Gastroesophageal sphincter (tissue), 4 donors: ENCODE results near the gene GRM4. TPM values are rescaled to one million over a fixed set of nuclear protein-coding genes. Genes with fewer than 3 reads are reported as not detected.

Source experiments
- ATAC-seq: fragments of 150-250 bp; one replicate; pipeline ENCODE4 v1.9.1; 2016; ENCODE audit warnings: mild to moderate bottlenecking, moderate library complexity
- H3K27ac ChIP-seq, 4 donors: fragments of 200-600 bp; sonication (generic) in 3 of 4; 1 replicate in 3 of 4; 2 replicates in 1 of 4; pipeline ENCODE4 v1.5.1; 2016 to 2019
- H3K27me3 ChIP-seq: fragments of 200-600 bp; sonication (generic); one replicate; pipeline ENCODE4 v1.5.1; 2019
- H3K36me3 ChIP-seq, 2 donors: fragments of 200-600 bp; sonication (generic); one replicate each; pipeline ENCODE4 v1.5.1; 2019; ENCODE audit warnings: control low read depth in 1 of 2
- H3K4me1 ChIP-seq, 3 donors: fragments of 200-600 bp; sonication (generic); 1 replicate in 2 of 3; 2 replicates in 1 of 3; pipeline ENCODE4 v1.5.1; 2016 to 2019; ENCODE audit warnings: control low read depth in 2 of 3
- H3K4me3 ChIP-seq, 2 donors: fragments of 200-600 bp; sonication (generic); one replicate each; pipeline ENCODE4 v1.5.1; 2019; ENCODE audit warnings: mild to moderate bottlenecking in 1 of 2, moderate library complexity in 1 of 2
- H3K9me3 ChIP-seq, 3 donors: fragments of 200-600 bp; sonication (generic); one replicate each; pipeline ENCODE4 v1.5.1; 2017 to 2019; ENCODE audit warnings: control low read depth in 2 of 3
- EP300 ChIP-seq: sonication (generic); formaldehyde crosslinking; IDR thresholded peaks from one replicate; pipeline ENCODE4 v1.6.1; 2017; ENCODE audit warnings: antibody characterized with exemption, mild to moderate bottlenecking
- POLR2A ChIP-seq, 2 donors: fragments of 450-650 bp; IDR thresholded peaks; one replicate each; pipeline ENCODE4 v1.6.1; 2017; ENCODE audit warnings: antibody characterized with exemption in 2 of 2, mild to moderate bottlenecking in 2 of 2, moderate library complexity in 1 of 2
- POLR2AphosphoS5 ChIP-seq: sonication (generic); formaldehyde crosslinking; IDR thresholded peaks from one replicate; pipeline ENCODE4 v1.6.1; 2017; ENCODE audit warnings: antibody characterized with exemption
- WGBS, 2 donors: methylation state at CpG; one replicate each; pipeline ENCODE4 v1.1.5; 2018; ENCODE audit warnings: low coverage in 1 of 2; 5-methylcytosine and 5-hydroxymethylcytosine counted together
- total RNA-seq, 4 donors: library from RNA; depleted of rRNA; stranded (reverse); fragments of >200 nt; gene quantifications; one replicate each; pipeline ENCODE4 v1.1.0, GENCODE V29; 2016
- TF ChIP-seq, protein P1 (sequence below), 4 experiments: fragments of 200-600 bp in 2 of 4; fragments of 450-650 bp in 2 of 4; sonication (generic) in 1 of 4; IDR thresholded peaks; one replicate each; pipeline ENCODE4 v1.5.1; 2017 to 2019; ENCODE audit warnings: antibody characterized with exemption in 4 of 4, mild to moderate bottlenecking in 2 of 4, moderate library complexity in 2 of 4

Gene GRM4
- total RNA-seq, 4 donors from 2014 or later, result not detected

GRCh38 chr6:34015586-34015985 lies 130.3 kb downstream of the GRM4 start:
- Histone ChIP-seq H3K4me1 (no peaks in the 10 kb centered on the region), H3K9me3 (no peaks in the 10 kb centered on the region), H3K4me3 (no peak overlapping the region), H3K27ac (no peak overlapping the region), H3K36me3 (no peaks in the 10 kb centered on the region), H3K27me3 (peaks cover 25% of the 10 kb centered on the region)
- 52 to 80% methylated on average over 1 to 4 of the region's 6 CpGs for WGBS, 2 donors
- no peak for TF ChIP-seq POLR2A (IDR thresholded peaks at IDR 0.05)
- no peak for TF ChIP-seq EP300
- TF ChIP-seq POLR2AphosphoS5, result no peak
- TF ChIP-seq, protein P1, sequence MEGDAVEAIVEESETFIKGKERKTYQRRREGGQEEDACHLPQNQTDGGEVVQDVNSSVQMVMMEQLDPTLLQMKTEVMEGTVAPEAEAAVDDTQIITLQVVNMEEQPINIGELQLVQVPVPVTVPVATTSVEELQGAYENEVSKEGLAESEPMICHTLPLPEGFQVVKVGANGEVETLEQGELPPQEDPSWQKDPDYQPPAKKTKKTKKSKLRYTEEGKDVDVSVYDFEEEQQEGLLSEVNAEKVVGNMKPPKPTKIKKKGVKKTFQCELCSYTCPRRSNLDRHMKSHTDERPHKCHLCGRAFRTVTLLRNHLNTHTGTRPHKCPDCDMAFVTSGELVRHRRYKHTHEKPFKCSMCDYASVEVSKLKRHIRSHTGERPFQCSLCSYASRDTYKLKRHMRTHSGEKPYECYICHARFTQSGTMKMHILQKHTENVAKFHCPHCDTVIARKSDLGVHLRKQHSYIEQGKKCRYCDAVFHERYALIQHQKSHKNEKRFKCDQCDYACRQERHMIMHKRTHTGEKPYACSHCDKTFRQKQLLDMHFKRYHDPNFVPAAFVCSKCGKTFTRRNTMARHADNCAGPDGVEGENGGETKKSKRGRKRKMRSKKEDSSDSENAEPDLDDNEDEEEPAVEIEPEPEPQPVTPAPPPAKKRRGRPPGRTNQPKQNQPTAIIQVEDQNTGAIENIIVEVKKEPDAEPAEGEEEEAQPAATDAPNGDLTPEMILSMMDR (IDR thresholded peaks at IDR 0.05), result no peak
- no peak for ATAC-seq

DNA sequence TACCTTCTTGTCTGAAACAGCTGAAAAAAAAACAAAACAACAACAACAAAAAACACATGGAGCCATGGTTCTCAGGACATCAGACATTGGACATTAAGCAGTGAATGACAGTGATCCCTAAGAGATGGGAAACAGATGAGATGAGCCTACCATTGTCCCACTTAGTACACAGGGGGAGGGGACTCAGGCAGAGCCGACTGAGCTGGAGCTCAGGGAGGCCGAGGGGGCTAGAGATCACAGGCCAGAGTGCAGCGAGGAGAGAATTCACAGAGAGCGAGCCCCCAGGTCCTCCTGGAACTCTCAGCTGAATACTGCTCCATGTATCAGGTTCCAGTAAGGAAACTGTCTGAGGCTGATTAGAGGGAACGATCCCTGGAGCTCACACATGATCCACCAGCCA lies 134.6 kb downstream of the GRM4 start:
- H3K27ac ChIP-seq, result no peak overlapping the region
- no peak overlapping the region for H3K4me3 ChIP-seq
- no peak for TF ChIP-seq POLR2AphosphoS5
- TF ChIP-seq, protein P1 (IDR thresholded peaks at IDR 0.05), result no peak
- TF ChIP-seq EP300, result no peak
- no peak for TF ChIP-seq POLR2A (IDR thresholded peaks at IDR 0.05)
- no peak for ATAC-seq
- peaks cover 46% of the 10 kb centered on the region for H3K27me3 ChIP-seq
- no peaks in the 10 kb centered on the region for H3K4me1 ChIP-seq
- no peaks in the 10 kb centered on the region for H3K36me3 ChIP-seq
- 15 to 20% methylated on average over 2 to 4 of the region's 5 CpGs for WGBS, 2 donors
- H3K9me3 ChIP-seq, result peaks cover 0 to 16% (median 0%) of the 10 kb centered on the region in 3 donors

GRCh38 chr6:34005901-34006531 lies 139.9 kb downstream of the GRM4 start:
- no peak overlapping the region for H3K27ac ChIP-seq
- no peak for TF ChIP-seq POLR2A (IDR thresholded peaks at IDR 0.05)
- no peak for TF ChIP-seq EP300
- TF ChIP-seq, protein P1 (IDR thresholded peaks at IDR 0.05), result no peak
- no peak for TF ChIP-seq POLR2AphosphoS5
- ATAC-seq, result no peak
- H3K4me1 ChIP-seq, result no peaks in the 10 kb centered on the region
- H3K36me3 ChIP-seq, result no peaks in the 10 kb centered on the region
- peaks cover 0 to 30% (median 0%) of the 10 kb centered on the region in 3 donors for H3K9me3 ChIP-seq
- H3K4me3 ChIP-seq, result no peak overlapping the region
- peaks cover 65% of the 10 kb centered on the region for H3K27me3 ChIP-seq
- whole genome bisulfite sequencing, 2 donors, result 40 to 52% methylated on average over 8 of the region's 8 CpGs

DNA sequence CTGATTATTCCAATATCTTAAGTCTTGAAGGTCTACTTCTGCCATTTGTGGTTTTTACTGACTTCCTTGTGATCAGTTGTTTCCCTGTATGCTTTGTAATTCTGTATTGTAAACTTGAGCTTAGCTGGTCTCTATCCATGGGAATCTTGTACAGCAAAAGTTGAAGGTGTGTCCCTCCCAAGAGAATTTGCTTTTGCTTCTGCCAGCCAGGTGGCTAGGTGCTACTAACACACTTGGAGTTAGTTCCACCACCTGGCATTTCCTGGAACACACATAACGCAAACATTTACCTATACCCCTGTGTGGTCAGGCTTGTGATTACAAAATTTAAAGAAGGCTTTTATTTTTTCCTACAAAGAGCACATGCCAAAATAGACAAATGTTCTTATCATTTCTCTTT lies 141.2 kb downstream of the GRM4 start:
- 100% methylated on average over 1 of the region's 1 CpG for WGBS, 2 donors
- ATAC-seq, result no peak
- no peaks in the 10 kb centered on the region for H3K36me3 ChIP-seq
- H3K27ac ChIP-seq, result no peak overlapping the region
- peaks cover 63% of the 10 kb centered on the region for H3K27me3 ChIP-seq
- H3K9me3 ChIP-seq, result peaks cover 0 to 30% (median 0%) of the 10 kb centered on the region in 3 donors
- no peaks in the 10 kb centered on the region for H3K4me1 ChIP-seq
- TF ChIP-seq, protein P1 (IDR thresholded peaks at IDR 0.05), result no peak
- TF ChIP-seq POLR2AphosphoS5 (no peak), EP300 (no peak), POLR2A (IDR thresholded peaks at IDR 0.05) (no peak)
- no peak overlapping the region for H3K4me3 ChIP-seq

GRCh38 chr6:34003962-34004361 lies 141.9 kb downstream of the GRM4 start:
- ATAC-seq, result no peak
- TF ChIP-seq, protein P1 (IDR thresholded peaks at IDR 0.05), result no peak
- TF ChIP-seq POLR2A (IDR thresholded peaks at IDR 0.05) (no peak), POLR2AphosphoS5 (no peak), EP300 (no peak)
- Histone ChIP-seq H3K9me3 (peaks cover 0 to 28% (median 0%) of the 10 kb centered on the region in 3 donors), H3K36me3 (no peaks in the 10 kb centered on the region), H3K27ac (no peak overlapping the region), H3K4me1 (no peaks in the 10 kb centered on the region), H3K27me3 (peaks cover 56% of the 10 kb centered on the region), H3K4me3 (no peak overlapping the region)
